Measurements from ENCODE around the gene S100A7A.
"Not testable (repeated sequence)": the region's sequence is repeated elsewhere in the genome, so short reads cannot be mapped to it uniquely, and the experiment has no call there.

The S100A7A gene

DNA sequence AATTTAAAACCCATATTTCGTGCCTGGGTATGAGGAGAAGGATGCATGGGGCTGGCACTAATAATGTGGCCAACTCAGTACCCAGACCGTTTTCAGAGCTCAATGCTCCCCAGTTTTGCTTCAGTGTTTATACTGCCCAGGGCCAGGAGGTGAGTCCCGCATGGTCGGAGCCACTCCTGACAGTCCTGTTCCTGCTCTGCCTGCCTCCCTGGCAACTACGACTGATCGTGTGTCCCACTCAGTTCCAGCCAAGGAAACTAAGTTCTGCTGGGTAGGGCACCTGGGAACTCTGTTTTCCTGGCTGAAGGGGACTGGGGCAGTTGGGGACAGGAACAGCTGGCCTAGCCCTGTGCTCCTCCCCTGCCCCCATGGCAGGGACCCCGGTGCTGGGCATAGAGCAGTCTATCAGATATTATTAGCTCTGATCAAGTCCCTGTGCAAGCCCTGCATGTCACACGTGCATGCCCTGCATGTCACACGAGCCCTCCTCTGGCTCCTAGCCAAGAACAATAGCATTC, 25.0 kb downstream of the S100A7A start:
- H3K9me3 ChIP-seq (ENCODE audit: control insufficient read depth in 1 of 2, low read length in 2 of 2), result peaks cover 0 to 5% of the 10 kb centered on the region in 2 donors
- H3K4me1 ChIP-seq (ENCODE audit: control insufficient read depth in 1 of 2, insufficient read depth in 2 of 2, low read length in 2 of 2), result no peaks in the 10 kb centered on the region
- no peak overlapping the region for H3K27ac ChIP-seq (ENCODE audit: low read length)
- no peaks in the 10 kb centered on the region for H3K27me3 ChIP-seq (ENCODE audit: low read depth, low read length)
- H3K4me3 ChIP-seq (ENCODE audit: low read depth in 1 of 2, low read length in 2 of 2), result no peak overlapping the region
- no peaks in the 10 kb centered on the region for H3K36me3 ChIP-seq (ENCODE audit: control insufficient read depth in 1 of 2, insufficient read depth in 2 of 2, low read length in 2 of 2)

DNA sequence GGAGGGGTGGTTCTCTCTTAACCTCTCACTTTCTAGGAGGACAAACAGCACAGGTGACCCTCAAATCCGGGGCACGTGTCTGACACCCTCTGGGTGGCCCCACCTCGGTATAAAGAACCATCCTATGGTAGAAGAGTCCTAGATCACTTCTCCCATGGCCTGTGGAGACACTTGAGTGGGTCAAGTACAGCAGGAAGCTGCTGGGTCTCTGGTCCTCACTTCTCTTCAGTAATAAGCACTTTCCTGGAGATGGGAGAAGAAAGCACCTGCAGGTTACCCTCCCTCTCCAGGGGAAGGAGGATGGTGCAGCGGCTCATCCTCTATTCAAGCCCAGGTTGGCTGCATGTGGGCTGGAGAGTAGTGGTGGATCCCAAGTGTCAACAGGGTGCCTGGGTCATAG, 27.2 kb downstream of the S100A7A start:
- Histone ChIP-seq H3K4me3 (ENCODE audit: low read depth in 1 of 2, low read length in 2 of 2) (no peak overlapping the region), H3K4me1 (ENCODE audit: control insufficient read depth in 1 of 2, insufficient read depth in 2 of 2, low read length in 2 of 2) (no peaks in the 10 kb centered on the region), H3K36me3 (ENCODE audit: control insufficient read depth in 1 of 2, insufficient read depth in 2 of 2, low read length in 2 of 2) (no peaks in the 10 kb centered on the region), H3K27ac (ENCODE audit: low read length) (no peak overlapping the region), H3K9me3 (ENCODE audit: control insufficient read depth in 1 of 2, low read length in 2 of 2) (peaks cover 0 to 5% of the 10 kb centered on the region in 2 donors), H3K27me3 (ENCODE audit: low read depth, low read length) (no peaks in the 10 kb centered on the region)

DNA sequence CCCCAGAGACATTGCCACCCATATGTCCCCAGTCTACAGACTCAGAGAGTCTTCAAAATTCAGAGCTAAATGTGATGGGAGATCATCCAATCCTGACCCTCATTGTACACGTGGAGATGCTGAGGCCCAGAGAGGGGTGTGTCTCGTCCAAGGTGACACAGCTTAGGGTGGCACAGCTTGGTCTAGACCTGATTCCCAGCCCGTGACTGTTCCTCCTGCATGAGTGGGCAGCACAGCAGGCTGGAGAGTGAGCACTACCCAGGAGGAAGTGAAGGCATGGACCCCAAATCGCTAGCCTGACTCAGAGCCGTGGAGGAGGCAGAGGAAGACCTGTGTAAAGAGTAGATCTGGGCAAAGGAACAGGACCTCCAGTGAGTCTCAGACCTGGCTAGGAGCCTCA, 27.8 kb downstream of the S100A7A start:
- Histone ChIP-seq H3K4me3 (ENCODE audit: low read depth in 1 of 2, low read length in 2 of 2) (no peak overlapping the region), H3K9me3 (ENCODE audit: control insufficient read depth in 1 of 2, low read length in 2 of 2) (peaks cover 0 to 5% of the 10 kb centered on the region in 2 donors), H3K27ac (ENCODE audit: low read length) (no peak overlapping the region), H3K36me3 (ENCODE audit: control insufficient read depth in 1 of 2, insufficient read depth in 2 of 2, low read length in 2 of 2) (no peaks in the 10 kb centered on the region), H3K27me3 (ENCODE audit: low read depth, low read length) (no peaks in the 10 kb centered on the region), H3K4me1 (ENCODE audit: control insufficient read depth in 1 of 2, insufficient read depth in 2 of 2, low read length in 2 of 2) (no peaks in the 10 kb centered on the region)

DNA sequence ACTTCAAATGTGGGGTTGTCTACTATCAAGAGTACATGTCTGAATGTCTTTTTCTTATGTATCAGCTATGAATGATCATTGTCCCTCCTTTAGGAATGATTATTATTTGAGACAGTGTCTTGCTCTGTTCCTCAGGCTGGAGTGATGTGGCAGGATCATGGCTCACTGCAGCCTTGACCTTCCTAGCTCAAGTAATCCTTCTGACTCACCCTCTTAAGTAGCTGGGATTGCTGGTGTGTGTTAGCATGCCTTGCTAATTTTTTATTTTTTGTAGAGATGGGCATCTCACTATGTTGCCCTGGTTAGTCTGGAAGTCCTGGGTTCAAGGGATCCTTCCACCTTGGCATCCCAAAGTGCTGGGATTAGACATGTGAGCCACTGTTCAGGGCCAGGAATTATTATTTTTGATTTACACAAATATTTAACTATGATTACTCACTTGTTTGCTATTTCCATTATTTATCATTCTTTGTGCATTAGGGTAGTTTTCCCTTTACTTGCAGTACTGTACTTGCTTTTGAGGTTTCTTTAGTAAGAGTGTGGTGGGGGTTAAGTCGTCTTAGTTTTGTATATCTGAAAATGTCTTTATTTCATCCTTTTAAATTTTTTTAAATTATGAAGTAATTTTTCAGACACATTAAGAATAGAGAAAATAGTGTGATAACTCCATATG, 31.3 kb downstream of the S100A7A start:
- no peak overlapping the region for H3K4me3 ChIP-seq (ENCODE audit: low read depth in 1 of 2, low read length in 2 of 2)
- H3K36me3 ChIP-seq (ENCODE audit: control insufficient read depth in 1 of 2, insufficient read depth in 2 of 2, low read length in 2 of 2), result no peaks in the 10 kb centered on the region
- H3K9me3 ChIP-seq (ENCODE audit: control insufficient read depth in 1 of 2, low read length in 2 of 2), result peaks cover 0 to 5% of the 10 kb centered on the region in 2 donors
- no peak overlapping the region for H3K27ac ChIP-seq (ENCODE audit: low read length)
- no peaks in the 10 kb centered on the region for H3K27me3 ChIP-seq (ENCODE audit: low read depth, low read length)
- H3K4me1 ChIP-seq (ENCODE audit: control insufficient read depth in 1 of 2, insufficient read depth in 2 of 2, low read length in 2 of 2), result no peaks in the 10 kb centered on the region

DNA sequence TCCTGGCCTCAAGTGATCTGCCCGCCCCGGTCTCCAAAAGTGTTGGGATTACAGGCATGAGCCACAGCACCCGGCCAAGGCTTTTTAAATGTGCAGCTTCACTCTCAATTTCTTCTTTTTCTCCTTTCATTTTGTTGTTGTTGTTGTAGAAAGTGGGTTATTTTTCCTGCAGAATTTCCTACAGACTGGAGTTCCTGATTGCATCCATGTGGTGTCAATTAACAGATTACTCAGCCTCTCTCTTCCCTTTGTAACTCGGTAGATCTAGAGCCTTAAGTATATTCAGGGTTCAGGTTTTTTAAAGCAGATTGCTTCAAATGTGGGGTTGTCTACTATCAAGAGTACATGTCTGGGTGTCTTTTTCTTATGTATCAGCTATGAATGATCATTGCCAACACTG, 32.5 kb downstream of the S100A7A start:
- not testable (repeated sequence) for H3K27me3 ChIP-seq (ENCODE audit: low read depth, low read length); H3K4me1 ChIP-seq (ENCODE audit: control insufficient read depth in 1 of 2, insufficient read depth in 2 of 2, low read length in 2 of 2); H3K4me3 ChIP-seq (ENCODE audit: low read depth in 1 of 2, low read length in 2 of 2); H3K27ac ChIP-seq (ENCODE audit: low read length); H3K9me3 ChIP-seq (ENCODE audit: control insufficient read depth in 1 of 2, low read length in 2 of 2); H3K36me3 ChIP-seq (ENCODE audit: control insufficient read depth in 1 of 2, insufficient read depth in 2 of 2, low read length in 2 of 2)

DNA sequence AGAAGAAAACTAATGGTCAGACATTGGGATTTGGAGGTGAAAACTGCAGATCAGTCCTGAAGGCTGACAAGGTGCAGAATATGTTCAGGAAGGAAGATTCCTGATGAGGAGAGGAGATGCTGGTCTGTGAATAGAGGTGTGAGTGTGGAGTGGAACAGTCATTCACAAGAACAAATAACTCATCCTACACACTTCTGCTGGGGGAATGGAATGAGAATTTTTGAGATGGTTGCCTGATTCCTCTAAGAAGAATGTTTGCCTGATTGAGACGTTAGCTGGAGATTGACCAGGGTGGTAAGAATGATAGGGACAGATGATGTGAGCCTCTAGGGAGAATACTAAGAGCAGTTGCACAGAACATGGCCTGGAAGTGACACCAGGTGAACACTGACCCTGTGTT, 40.1 kb downstream of the S100A7A start:
- H3K27me3 ChIP-seq (ENCODE audit: low read depth, low read length), result no peaks in the 10 kb centered on the region
- no peak overlapping the region for H3K4me3 ChIP-seq (ENCODE audit: low read depth in 1 of 2, low read length in 2 of 2)
- no peaks in the 10 kb centered on the region for H3K36me3 ChIP-seq (ENCODE audit: control insufficient read depth in 1 of 2, insufficient read depth in 2 of 2, low read length in 2 of 2)
- no peaks in the 10 kb centered on the region for H3K9me3 ChIP-seq (ENCODE audit: control insufficient read depth in 1 of 2, low read length in 2 of 2)
- H3K4me1 ChIP-seq (ENCODE audit: control insufficient read depth in 1 of 2, insufficient read depth in 2 of 2, low read length in 2 of 2), result no peaks in the 10 kb centered on the region
- H3K27ac ChIP-seq (ENCODE audit: low read length), result no peak overlapping the region

DNA sequence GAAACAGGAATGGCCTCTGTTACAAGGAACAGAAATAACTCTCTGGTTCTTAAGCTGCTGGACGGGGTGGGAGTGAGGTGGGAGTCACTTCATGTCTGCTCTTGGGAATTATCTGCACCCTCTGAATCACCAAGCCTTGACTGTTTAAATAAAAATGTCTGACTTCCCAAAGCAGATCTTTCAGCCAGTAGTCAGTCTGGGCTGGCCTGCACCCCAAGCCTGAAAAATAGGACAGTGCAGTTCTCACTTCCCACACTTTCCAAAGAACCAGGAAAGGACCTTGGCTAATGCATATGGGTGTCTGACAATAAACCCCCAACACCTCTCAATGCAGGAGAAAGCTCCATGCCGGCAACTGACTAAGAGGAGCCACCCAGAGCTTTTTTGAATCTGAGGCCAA, 43.3 kb downstream of the S100A7A start:
- Histone ChIP-seq H3K27ac (ENCODE audit: low read length) (no peak overlapping the region), H3K27me3 (ENCODE audit: low read depth, low read length) (no peaks in the 10 kb centered on the region), H3K9me3 (ENCODE audit: control insufficient read depth in 1 of 2, low read length in 2 of 2) (no peaks in the 10 kb centered on the region), H3K4me3 (ENCODE audit: low read depth in 1 of 2, low read length in 2 of 2) (no peak overlapping the region), H3K36me3 (ENCODE audit: control insufficient read depth in 1 of 2, insufficient read depth in 2 of 2, low read length in 2 of 2) (no peaks in the 10 kb centered on the region), H3K4me1 (ENCODE audit: control insufficient read depth in 1 of 2, insufficient read depth in 2 of 2, low read length in 2 of 2) (no peaks in the 10 kb centered on the region)

DNA sequence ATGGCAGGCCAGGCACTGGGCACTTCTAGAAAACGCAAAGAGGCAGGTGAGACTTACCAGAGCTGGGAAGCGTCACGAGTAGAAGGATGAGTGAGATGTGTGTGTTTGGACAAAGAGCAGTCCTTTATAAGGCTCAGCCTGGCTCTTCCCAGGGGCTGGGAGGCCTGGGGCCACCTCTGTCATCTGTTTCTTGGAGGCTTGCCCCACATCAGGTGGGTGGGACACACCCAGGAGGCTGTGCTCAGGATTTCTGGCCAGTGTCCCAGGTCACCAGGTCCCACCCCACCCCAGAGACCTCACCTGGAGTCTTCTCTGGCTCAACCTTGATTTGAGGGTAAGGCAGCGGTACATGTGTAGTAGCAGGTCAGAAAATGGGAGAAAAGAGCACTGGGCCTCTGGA, 44.2 kb downstream of the S100A7A start, which contains the start of gene S100A7:
TSS of gene S100A7 (minus strand) at position 101 of the 400 bp plus-strand sequence. CDS start 1,638 bp downstream, outside the sequence.
- no peaks in the 10 kb centered on the region for H3K36me3 ChIP-seq (ENCODE audit: control insufficient read depth in 1 of 2, insufficient read depth in 2 of 2, low read length in 2 of 2)
- no peaks in the 10 kb centered on the region for H3K4me1 ChIP-seq (ENCODE audit: control insufficient read depth in 1 of 2, insufficient read depth in 2 of 2, low read length in 2 of 2)
- no peaks in the 10 kb centered on the region for H3K9me3 ChIP-seq (ENCODE audit: control insufficient read depth in 1 of 2, low read length in 2 of 2)
- H3K27ac ChIP-seq (ENCODE audit: low read length), result no peak within 1 kb of the TSS
- no peaks in the 10 kb centered on the region for H3K27me3 ChIP-seq (ENCODE audit: low read depth, low read length)
- H3K4me3 ChIP-seq (ENCODE audit: low read depth in 1 of 2, low read length in 2 of 2), result no peak within 1 kb of the TSS

DNA sequence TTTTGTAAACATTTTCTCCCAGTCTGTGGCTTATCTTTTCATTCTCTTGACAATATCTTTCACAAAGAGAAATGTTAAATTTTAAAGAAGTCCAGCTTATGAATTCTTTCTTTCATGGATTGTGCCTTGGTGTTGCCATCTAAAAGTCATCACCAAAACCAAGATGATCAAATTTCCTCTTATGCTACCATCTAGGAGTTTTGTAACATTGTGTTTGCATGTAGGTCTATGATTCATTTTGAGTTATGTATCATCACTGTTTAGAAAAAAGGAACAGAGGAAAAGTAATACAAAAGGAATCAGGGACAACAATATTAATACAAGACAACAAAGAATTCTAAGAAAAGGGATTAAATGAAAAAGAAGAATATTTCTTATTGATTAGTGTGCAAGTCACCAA, 46.4 kb downstream of the S100A7A start:
- not testable (repeated sequence) for H3K4me3 ChIP-seq (ENCODE audit: low read depth in 1 of 2, low read length in 2 of 2); H3K9me3 ChIP-seq (ENCODE audit: control insufficient read depth in 1 of 2, low read length in 2 of 2)

DNA sequence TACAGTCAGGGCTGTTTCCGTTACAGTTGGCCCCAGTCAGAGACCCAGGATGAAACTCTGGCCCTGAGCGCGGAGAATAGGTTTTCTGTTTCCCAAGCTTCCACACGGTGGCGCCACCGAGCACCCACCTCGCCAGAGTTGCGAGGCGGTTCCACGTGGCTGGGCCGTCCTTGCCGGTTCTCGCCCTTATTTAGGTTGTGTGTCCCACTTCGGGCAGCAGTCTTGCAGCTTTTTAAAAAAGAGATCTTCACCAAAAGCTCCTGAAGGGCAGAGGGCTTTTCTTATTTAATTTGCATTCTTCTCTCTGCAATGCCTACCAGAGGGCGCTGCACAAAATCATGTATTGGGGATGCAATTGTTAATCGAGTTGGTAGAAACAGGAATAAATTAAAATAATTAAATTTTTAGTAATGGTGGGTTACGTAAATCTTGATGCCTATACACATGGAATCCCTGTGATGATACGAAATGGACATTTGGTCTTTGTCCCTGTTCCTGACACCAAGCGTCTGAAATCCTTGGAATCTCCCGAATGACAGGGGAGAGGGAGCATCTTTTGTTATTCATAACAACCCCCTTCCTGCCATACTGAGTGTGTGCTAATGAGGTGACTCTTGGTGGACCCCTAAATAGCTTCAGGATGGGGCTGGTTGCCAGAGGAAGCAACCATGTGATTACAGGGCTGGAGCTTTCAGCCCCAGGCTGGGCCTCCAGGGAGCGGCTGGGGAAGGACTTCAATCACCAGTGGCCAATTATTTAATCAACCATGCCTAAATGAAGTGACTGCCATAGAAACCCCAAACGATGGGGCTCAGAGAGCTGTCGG, 49.7 kb downstream of the S100A7A start:
- Histone ChIP-seq H3K27ac (ENCODE audit: low read length) (no peak overlapping the region), H3K27me3 (ENCODE audit: low read depth, low read length) (no peaks in the 10 kb centered on the region), H3K4me1 (ENCODE audit: control insufficient read depth in 1 of 2, insufficient read depth in 2 of 2, low read length in 2 of 2) (no peaks in the 10 kb centered on the region), H3K36me3 (ENCODE audit: control insufficient read depth in 1 of 2, insufficient read depth in 2 of 2, low read length in 2 of 2) (no peaks in the 10 kb centered on the region), H3K4me3 (ENCODE audit: low read depth in 1 of 2, low read length in 2 of 2) (no peak overlapping the region), H3K9me3 (ENCODE audit: control insufficient read depth in 1 of 2, low read length in 2 of 2) (peaks cover 0 to under 1% of the 10 kb centered on the region in 2 donors)

More for the DNA sequence above, 46.4 kb downstream of the S100A7A start:
- H3K4me1 ChIP-seq (ENCODE audit: control insufficient read depth in 1 of 2, insufficient read depth in 2 of 2, low read length in 2 of 2); H3K36me3 ChIP-seq (ENCODE audit: control insufficient read depth in 1 of 2, insufficient read depth in 2 of 2, low read length in 2 of 2); H3K27ac ChIP-seq (ENCODE audit: low read length); H3K27me3 ChIP-seq (ENCODE audit: low read depth, low read length): not testable (repeated sequence)

DNA sequence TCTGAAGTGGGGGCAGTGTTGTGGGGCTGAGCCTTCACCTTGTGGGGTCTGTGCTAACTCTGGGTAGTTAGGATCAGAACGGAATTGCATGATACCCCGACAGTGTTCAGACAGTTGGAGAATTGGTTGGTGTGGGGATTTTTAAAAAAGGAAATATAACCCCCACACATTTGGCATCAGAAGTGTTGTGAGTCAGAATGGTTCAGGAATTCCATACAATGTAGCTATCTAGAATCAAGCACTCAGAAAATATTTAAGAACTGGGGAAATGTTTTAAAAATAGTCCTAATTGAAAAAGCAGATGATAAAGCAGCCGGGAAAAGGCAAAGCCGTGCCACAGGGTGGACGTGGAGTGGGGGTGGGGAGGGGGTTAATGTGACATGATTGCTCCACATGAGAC, 50.6 kb downstream of the S100A7A start:
- no peaks in the 10 kb centered on the region for H3K27me3 ChIP-seq (ENCODE audit: low read depth, low read length)
- no peak overlapping the region for H3K27ac ChIP-seq (ENCODE audit: low read length)

More for the DNA sequence above, 50.6 kb downstream of the S100A7A start:
- H3K4me3 ChIP-seq (ENCODE audit: low read depth in 1 of 2, low read length in 2 of 2), result no peak overlapping the region
- H3K36me3 ChIP-seq (ENCODE audit: control insufficient read depth in 1 of 2, insufficient read depth in 2 of 2, low read length in 2 of 2), result no peaks in the 10 kb centered on the region
- peaks cover 0 to 9% of the 10 kb centered on the region in 2 donors for H3K9me3 ChIP-seq (ENCODE audit: control insufficient read depth in 1 of 2, low read length in 2 of 2)
- no peaks in the 10 kb centered on the region for H3K4me1 ChIP-seq (ENCODE audit: control insufficient read depth in 1 of 2, insufficient read depth in 2 of 2, low read length in 2 of 2)
